ENCODE measurements around the gene GEMIN4. TPM values are rescaled to one million over a fixed set of nuclear protein-coding genes. Genes with fewer than 3 reads are reported as not detected.

GEMIN4 gene
- polyA plus RNA-seq, 4 donors = 2.7 to 18.3 (median 7.4) TPM

DNA sequence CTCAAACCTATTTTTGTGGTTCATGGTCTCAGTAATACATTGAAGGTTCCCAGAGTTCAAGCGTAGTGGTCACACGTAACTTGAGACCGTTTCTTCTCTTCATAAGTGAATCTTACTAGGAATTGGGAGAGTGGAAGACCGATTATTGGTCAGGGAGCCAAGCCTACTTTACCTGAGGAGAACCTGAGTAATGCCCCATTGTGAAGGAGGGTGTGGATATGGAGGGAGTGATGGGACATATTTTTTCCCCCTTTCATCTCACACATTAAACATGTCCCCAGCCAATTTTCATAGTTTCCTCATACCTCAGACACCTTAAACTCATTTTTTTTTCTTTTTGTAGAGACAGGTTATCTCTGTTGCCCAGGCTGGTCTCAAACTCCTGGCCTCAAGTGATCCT is 8.9 kb downstream of the GEMIN4 start:
- Histone ChIP-seq H3K4me1 (ENCODE audit: control insufficient read depth in 3 of 3, insufficient read depth in 2 of 3, low read depth in 1 of 3, low read length in 2 of 3) (no peaks in the 10 kb centered on the region), H3K27ac (ENCODE audit: low read depth in 1 of 3, low read length in 2 of 3) (no peak overlapping the region), H3K27me3 (ENCODE audit: control insufficient read depth in 3 of 3, insufficient read depth in 3 of 3, low read length in 3 of 3) (no peaks in the 10 kb centered on the region), H3K9me3 (ENCODE audit: control insufficient read depth in 2 of 2, insufficient read depth in 1 of 2, low read depth in 1 of 2, low read length in 1 of 2) (no peaks in the 10 kb centered on the region), H3K4me3 (ENCODE audit: low read depth in 1 of 3, low read length in 3 of 3) (no peak overlapping the region), H3K36me3 (ENCODE audit: control insufficient read depth in 3 of 3, insufficient read depth in 2 of 3, low read depth in 1 of 3, low read length in 3 of 3) (peaks cover 2 to 88% (median 23%) of the 10 kb centered on the region in 3 donors)
- 90 to 95% (median 92%) methylated on average over 4 of the region's 4 CpGs for WGBS, 3 donors
- DNase-seq (no peak), FAIRE-seq (no peak)

DNA sequence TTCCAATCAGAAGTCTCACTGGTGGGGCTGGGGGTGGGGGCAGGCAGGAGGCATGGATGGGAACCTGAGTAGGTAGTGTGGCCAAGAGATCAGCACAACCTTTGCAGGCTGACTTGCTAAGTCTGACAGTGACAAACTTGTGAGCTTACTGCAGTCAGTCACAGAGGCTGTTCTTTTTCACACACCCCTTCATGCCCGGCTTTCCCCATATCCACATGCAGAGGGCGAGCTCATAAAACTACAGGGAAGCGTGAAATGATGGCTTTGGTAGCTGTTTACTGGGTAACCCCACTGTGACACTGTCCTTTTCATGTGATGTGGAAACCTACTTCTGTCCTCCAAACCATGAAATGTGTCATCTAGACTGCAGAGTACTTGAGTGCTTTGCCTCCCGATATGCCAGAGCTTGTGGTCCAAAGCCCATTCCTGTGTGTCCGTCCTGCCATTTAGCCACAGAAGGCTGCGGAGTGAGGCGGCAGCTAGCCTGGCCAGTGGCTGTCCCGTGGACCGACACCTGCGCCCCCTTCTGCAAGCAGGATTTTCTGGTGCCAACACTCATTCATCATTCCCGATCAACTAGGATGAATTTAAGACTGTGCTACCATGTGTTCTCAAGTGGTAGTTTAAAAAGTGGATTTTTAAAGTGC is 9.8 kb downstream of the GEMIN4 start:
- Histone ChIP-seq H3K36me3 (ENCODE audit: control insufficient read depth in 3 of 3, insufficient read depth in 2 of 3, low read depth in 1 of 3, low read length in 3 of 3) (peaks cover 2 to 87% (median 21%) of the 10 kb centered on the region in 3 donors), H3K27ac (ENCODE audit: low read depth in 1 of 3, low read length in 2 of 3) (no peak overlapping the region)
- 84 to 92% (median 87%) methylated on average over 11 of the region's 11 CpGs for WGBS, 3 donors

DNA sequence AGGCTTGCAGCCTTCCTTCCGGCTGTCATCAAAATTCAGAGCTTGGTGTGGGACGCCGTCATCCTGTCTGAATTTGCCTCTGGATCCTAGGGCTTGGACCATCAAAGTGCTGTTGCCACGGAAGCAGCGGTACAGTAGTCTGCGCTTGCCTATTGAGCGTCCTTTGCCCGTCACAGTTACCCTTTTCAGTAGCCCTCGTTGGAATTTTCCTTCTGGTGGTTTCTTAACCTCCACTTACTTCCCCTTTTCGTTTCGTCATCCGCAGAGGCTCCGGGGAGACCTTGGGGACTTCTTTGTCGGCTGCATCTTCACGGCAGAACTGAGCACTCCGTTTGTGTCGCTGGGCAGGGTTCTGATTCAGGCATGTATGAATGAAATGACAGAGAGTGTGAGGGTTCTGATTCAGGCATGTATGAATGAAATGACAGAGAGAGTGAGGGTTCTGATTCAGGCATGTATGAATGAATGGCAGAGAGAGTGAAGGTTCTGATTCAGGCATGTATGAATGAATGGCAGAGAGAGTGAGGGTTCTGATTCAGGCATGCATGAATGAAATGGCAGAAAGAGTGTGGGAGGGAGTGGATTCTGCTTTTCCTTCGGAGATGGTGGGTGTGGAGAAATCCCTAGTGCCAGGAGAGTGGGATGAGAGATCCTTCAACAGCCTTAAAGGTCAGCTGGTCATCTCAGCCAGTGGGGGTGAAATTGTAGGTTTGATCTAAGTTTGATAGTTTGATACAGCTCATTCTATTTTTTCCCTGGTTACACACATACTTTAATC is 11.6 kb downstream of the GEMIN4 start:
- DNase-seq = no peak

More for the DNA sequence above, 9.8 kb downstream of the GEMIN4 start:
- FAIRE-seq (no peak), DNase-seq (no peak)
- Histone ChIP-seq H3K4me3 (ENCODE audit: low read depth in 1 of 3, low read length in 3 of 3) (no peak overlapping the region), H3K27me3 (ENCODE audit: control insufficient read depth in 3 of 3, insufficient read depth in 3 of 3, low read length in 3 of 3) (no peaks in the 10 kb centered on the region), H3K4me1 (ENCODE audit: control insufficient read depth in 3 of 3, insufficient read depth in 2 of 3, low read depth in 1 of 3, low read length in 2 of 3) (no peaks in the 10 kb centered on the region), H3K9me3 (ENCODE audit: control insufficient read depth in 2 of 2, insufficient read depth in 1 of 2, low read depth in 1 of 2, low read length in 1 of 2) (no peaks in the 10 kb centered on the region)

DNA sequence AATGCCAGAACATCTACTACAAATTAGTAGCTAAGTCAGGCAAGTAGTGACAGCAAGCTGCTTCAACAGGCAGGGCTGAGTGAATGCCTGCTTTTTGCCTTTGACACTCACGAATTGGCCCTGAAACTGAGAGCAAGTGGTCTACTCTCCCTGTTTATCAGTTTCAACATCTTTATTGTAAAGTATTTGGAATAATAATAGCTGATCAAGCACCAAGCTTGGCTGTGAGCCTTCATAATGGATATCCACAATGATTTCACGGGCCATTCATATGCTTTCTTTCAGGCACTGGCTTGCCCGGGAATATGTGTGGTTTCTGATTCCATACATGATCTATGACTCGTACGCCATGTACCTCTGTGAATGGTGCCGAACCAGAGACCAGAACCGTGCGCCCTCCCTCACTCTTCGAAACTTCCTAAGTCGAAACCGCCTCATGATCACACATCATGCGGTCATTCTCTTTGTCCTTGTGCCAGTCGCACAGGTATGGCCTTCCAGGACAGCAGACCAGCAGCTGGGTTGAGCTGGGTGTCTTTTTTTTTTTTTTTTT is 14.4 kb downstream of the GEMIN4 start:
- Histone ChIP-seq H3K9me3 (ENCODE audit: control insufficient read depth in 2 of 2, insufficient read depth in 1 of 2, low read depth in 1 of 2, low read length in 1 of 2) (no peaks in the 10 kb centered on the region), H3K4me3 (ENCODE audit: low read depth in 1 of 3, low read length in 3 of 3) (no peak overlapping the region), H3K27me3 (ENCODE audit: control insufficient read depth in 3 of 3, insufficient read depth in 3 of 3, low read length in 3 of 3) (no peaks in the 10 kb centered on the region), H3K36me3 (ENCODE audit: control insufficient read depth in 3 of 3, insufficient read depth in 2 of 3, low read depth in 1 of 3, low read length in 3 of 3) (peaks cover 0 to 67% (median 4%) of the 10 kb centered on the region in 3 donors), H3K4me1 (ENCODE audit: control insufficient read depth in 3 of 3, insufficient read depth in 2 of 3, low read depth in 1 of 3, low read length in 2 of 3) (peaks cover 0 to 10% (median 0%) of the 10 kb centered on the region in 3 donors), H3K27ac (ENCODE audit: low read depth in 1 of 3, low read length in 2 of 3) (no peak overlapping the region)
- DNase-seq = no peak
- WGBS, 3 donors = 93 to 96% (median 93%) methylated on average over 13 of the region's 13 CpGs
- FAIRE-seq = no peak

More for the DNA sequence above, 11.6 kb downstream of the GEMIN4 start:
- H3K27ac ChIP-seq (ENCODE audit: low read depth in 1 of 3, low read length in 2 of 3) = no peak overlapping the region
- FAIRE-seq = no peak
- H3K4me1 ChIP-seq (ENCODE audit: control insufficient read depth in 3 of 3, insufficient read depth in 2 of 3, low read depth in 1 of 3, low read length in 2 of 3) = no peaks in the 10 kb centered on the region
- peaks cover 0 to 78% (median 7%) of the 10 kb centered on the region in 3 donors for H3K36me3 ChIP-seq (ENCODE audit: control insufficient read depth in 3 of 3, insufficient read depth in 2 of 3, low read depth in 1 of 3, low read length in 3 of 3)
- no peaks in the 10 kb centered on the region for H3K27me3 ChIP-seq (ENCODE audit: control insufficient read depth in 3 of 3, insufficient read depth in 3 of 3, low read length in 3 of 3)
- no peak overlapping the region for H3K4me3 ChIP-seq (ENCODE audit: low read depth in 1 of 3, low read length in 3 of 3)
- H3K9me3 ChIP-seq (ENCODE audit: control insufficient read depth in 2 of 2, insufficient read depth in 1 of 2, low read depth in 1 of 2, low read length in 1 of 2) = no peaks in the 10 kb centered on the region
- 70 to 85% (median 83%) methylated on average over 18 of the region's 18 CpGs for WGBS, 3 donors

DNA sequence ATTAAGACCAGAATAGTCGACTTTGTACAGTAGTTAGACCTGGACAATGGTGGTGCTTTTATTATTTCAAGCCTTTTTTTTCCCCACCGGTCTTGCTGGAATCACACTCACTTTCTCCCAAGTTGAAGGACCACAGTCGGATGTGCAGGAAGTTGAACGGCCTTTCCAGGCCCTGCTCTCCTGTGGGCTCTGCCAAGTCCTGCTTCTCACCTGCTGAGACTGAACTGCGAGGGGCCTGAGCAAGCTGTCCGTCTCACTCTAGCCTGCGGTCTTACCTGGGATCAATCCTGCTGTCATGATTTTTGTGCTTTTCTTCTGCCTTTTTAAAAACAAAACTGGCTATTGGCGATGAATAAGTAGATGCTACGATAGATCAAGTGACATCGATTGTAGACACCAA is 18.3 kb downstream of the GEMIN4 start:
- H3K27me3 ChIP-seq (ENCODE audit: control insufficient read depth in 3 of 3, insufficient read depth in 3 of 3, low read length in 3 of 3) = no peaks in the 10 kb centered on the region
- peak overlapping the region in 2 of 3 donors; percentile 86 to 91 for H3K27ac ChIP-seq (ENCODE audit: low read depth in 1 of 3, low read length in 2 of 3)
- peaks cover 0 to 10% (median 0%) of the 10 kb centered on the region in 3 donors for H3K4me1 ChIP-seq (ENCODE audit: control insufficient read depth in 3 of 3, insufficient read depth in 2 of 3, low read depth in 1 of 3, low read length in 2 of 3)
- no peak for DNase-seq
- FAIRE-seq = no peak
- no peaks in the 10 kb centered on the region for H3K9me3 ChIP-seq (ENCODE audit: control insufficient read depth in 2 of 2, insufficient read depth in 1 of 2, low read depth in 1 of 2, low read length in 1 of 2)
- H3K4me3 ChIP-seq (ENCODE audit: low read depth in 1 of 3, low read length in 3 of 3) = peak overlapping the region in 2 of 3 donors; percentile 69 to 91
- WGBS, 3 donors = 56 to 65% (median 63%) methylated on average over 10 of the region's 10 CpGs
- peaks cover 0 to 33% (median 0%) of the 10 kb centered on the region in 3 donors for H3K36me3 ChIP-seq (ENCODE audit: control insufficient read depth in 3 of 3, insufficient read depth in 2 of 3, low read depth in 1 of 3, low read length in 3 of 3)

DNA sequence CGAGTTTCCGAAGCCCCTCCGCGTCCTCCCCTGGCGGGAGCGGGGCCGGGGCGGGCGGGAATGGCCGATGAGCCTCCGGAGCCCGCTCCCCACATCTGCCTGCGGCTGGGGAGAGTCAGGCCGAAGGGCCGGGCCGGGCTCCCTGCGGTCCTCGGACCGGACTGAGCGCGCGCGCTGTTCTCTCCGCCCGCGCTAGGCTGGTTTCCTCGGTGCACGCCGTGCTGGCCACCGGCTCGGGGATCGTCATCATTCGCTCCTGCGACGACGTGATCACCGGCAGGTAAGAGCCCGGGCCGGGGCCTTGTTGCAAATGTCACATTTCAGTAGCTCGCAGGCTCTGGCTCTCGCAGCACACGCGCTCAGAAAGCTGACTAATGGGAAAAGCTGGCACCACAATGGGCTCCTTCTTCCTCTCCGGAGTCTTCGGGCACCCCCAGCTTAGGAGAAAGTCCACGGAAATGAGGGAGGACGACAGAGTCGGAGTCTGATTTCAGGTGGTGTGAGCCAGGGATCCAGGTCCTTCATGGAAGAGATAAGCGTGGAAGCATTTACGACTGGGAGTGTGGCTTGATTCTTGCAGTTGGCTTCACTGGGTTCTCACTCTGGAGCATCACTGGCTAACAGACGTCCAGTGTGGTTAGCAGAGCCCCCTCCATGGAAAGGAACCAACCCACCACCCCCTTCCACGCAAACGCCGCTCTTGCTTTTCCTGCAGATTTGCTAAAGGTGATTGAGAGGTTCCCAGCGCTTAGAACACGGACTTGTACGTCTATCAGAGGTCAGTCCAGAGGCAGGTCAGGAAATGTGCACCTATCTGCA is 19.0 kb downstream of the GEMIN4 start:
- no peaks in the 10 kb centered on the region for H3K9me3 ChIP-seq (ENCODE audit: control insufficient read depth in 2 of 2, insufficient read depth in 1 of 2, low read depth in 1 of 2, low read length in 1 of 2)
- DNase-seq (peak; percentile 80 to 86), FAIRE-seq (no peak)
- H3K4me1 ChIP-seq (ENCODE audit: control insufficient read depth in 3 of 3, insufficient read depth in 2 of 3, low read depth in 1 of 3, low read length in 2 of 3) = peaks cover 0 to 10% (median 0%) of the 10 kb centered on the region in 3 donors
- H3K36me3 ChIP-seq (ENCODE audit: control insufficient read depth in 3 of 3, insufficient read depth in 2 of 3, low read depth in 1 of 3, low read length in 3 of 3) = peaks cover 0 to 27% (median 0%) of the 10 kb centered on the region in 3 donors
- peak overlapping the region; percentile 60 to 91 (median 69) for H3K4me3 ChIP-seq (ENCODE audit: low read depth in 1 of 3, low read length in 3 of 3)
- H3K27me3 ChIP-seq (ENCODE audit: control insufficient read depth in 3 of 3, insufficient read depth in 3 of 3, low read length in 3 of 3) = no peaks in the 10 kb centered on the region
- peak overlapping the region; percentile 86 to 96 (median 91) for H3K27ac ChIP-seq (ENCODE audit: low read depth in 1 of 3, low read length in 2 of 3)
- 3 to 6% (median 5%) methylated on average over 48 to 57 of the region's 57 CpGs for WGBS, 3 donors

DNA sequence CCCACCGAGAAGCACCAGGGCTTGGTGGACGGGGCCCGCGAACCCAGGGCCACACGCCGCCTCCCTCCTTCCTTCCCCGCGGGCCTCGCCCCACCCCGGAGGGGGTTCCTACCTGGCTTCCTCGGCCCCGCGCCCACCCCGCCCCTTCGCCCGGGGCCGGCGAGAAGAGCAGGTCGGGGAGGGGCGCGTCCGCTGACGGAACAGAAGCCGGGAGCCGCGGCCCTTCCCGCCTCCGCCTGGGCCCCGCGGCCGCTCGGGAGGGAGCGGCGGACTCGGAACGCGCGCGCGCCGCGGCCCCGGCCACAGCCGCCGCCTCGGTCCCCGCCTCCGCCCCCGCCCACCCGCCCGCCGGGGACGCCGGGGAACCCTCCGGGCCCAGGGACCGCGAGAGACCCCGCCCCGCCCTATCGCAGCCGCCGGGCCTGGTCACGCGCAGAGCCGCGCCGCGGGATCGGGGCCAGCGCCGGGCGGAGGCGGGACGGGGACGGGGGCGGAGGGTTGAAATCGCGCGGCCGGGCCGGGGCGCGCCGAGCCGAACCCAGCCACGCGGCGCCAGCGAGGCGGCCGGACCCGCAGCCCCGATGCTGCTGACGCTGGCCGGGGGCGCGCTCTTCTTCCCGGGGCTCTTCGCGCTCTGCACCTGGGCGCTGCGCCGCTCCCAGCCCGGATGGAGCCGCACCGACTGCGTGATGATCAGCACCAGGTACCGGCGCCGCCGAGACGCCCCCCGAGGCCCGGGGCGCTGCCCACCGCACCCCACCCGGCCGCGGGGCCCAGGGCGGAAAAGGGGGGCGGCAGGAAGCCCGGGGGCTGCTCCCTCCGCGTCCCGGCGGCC is 19.8 kb downstream of the GEMIN4 start, which contains the start of gene TLCD3A:
TSS of gene TLCD3A (plus strand) at position 530 of the 835 bp plus-strand sequence. CDS start at position 582, 52 bp downstream.
- Histone ChIP-seq H3K27me3 (ENCODE audit: control insufficient read depth in 3 of 3, insufficient read depth in 3 of 3, low read length in 3 of 3) (no peaks in the 10 kb centered on the region), H3K36me3 (ENCODE audit: control insufficient read depth in 3 of 3, insufficient read depth in 2 of 3, low read depth in 1 of 3, low read length in 3 of 3) (peaks cover 0 to 20% (median 0%) of the 10 kb centered on the region in 3 donors), H3K9me3 (ENCODE audit: control insufficient read depth in 2 of 2, insufficient read depth in 1 of 2, low read depth in 1 of 2, low read length in 1 of 2) (no peaks in the 10 kb centered on the region), H3K4me1 (ENCODE audit: control insufficient read depth in 3 of 3, insufficient read depth in 2 of 3, low read depth in 1 of 3, low read length in 2 of 3) (peaks cover 0 to 10% (median 0%) of the 10 kb centered on the region in 3 donors), H3K27ac (ENCODE audit: low read depth in 1 of 3, low read length in 2 of 3) (peak within 1 kb of the TSS; percentile 86 to 96 (median 91)), H3K4me3 (ENCODE audit: low read depth in 1 of 3, low read length in 3 of 3) (peak within 1 kb of the TSS; percentile 60 to 91 (median 85))
- FAIRE-seq = no peak
- 0 to 1% (median 0%) methylated on average over 30 to 126 of the region's 126 CpGs for WGBS, 3 donors
- peak; percentile 64 to 88 for DNase-seq

Data from small intestine (tissue), 7 donors.